Neural crest cell (in vitro differentiated cells): ENCODE results near the gene OSBPL6. TPM values are rescaled to one million over a fixed set of nuclear protein-coding genes. Genes with fewer than 3 reads are reported as not detected.

Experiments
- DNase-seq: peaks from one replicate; pipeline ENCODE4 v3.0.0; 2021; ENCODE audit warnings: low read depth, mixed read lengths, low spot score
- H3K27ac Mint-ChIP-seq: one replicate; pipeline ENCODE4 v1.8.0; 2021; ENCODE audit warnings: mild to moderate bottlenecking, mixed read lengths; ENCODE audit not compliant: unreplicated experiment
- H3K27me3 Mint-ChIP-seq: 2 replicates; pipeline ENCODE4 v1.8.0; 2021; ENCODE audit warnings: low read depth, mild to moderate bottlenecking, mixed read lengths
- H3K36me3 Mint-ChIP-seq: 2 replicates; pipeline ENCODE4 v1.8.0; 2021; ENCODE audit warnings: low read depth, mild to moderate bottlenecking, mixed read lengths
- H3K4me1 Mint-ChIP-seq: 2 replicates; pipeline ENCODE4 v1.8.0; 2021; ENCODE audit warnings: mixed read lengths
- H3K4me3 Mint-ChIP-seq: one replicate; pipeline ENCODE4 v1.8.0; 2021; ENCODE audit warnings: mild to moderate bottlenecking, mixed read lengths
- H3K9me3 Mint-ChIP-seq: 2 replicates; pipeline ENCODE4 v1.8.0; 2021; ENCODE audit warnings: mixed read lengths
- CTCF ChIP-seq: fragments of 200-600 bp; sonication (generic); conservative IDR thresholded peaks from 2 replicates; pipeline ENCODE4 v1.5.0; 2021; ENCODE audit warnings: antibody characterized with exemption, mild to moderate bottlenecking
- total RNA-seq: library from RNA; stranded (reverse); gene quantifications from 2 replicates; pipeline ENCODE4 v1.2.1, GENCODE V29; 2021

The OSBPL6 gene
- total RNA-seq, 1 donor from 2014 or later = 10.8 TPM

- Mint-ChIP-seq H3K27me3 (no peaks in the 10 kb centered on the region), H3K9me3 (no peaks in the 10 kb centered on the region), H3K36me3 (peaks cover 4% of the 10 kb centered on the region), H3K27ac (no peak overlapping the region), H3K4me3 (no peak overlapping the region), H3K4me1 (peaks cover 7% of the 10 kb centered on the region)
- TF ChIP-seq CTCF = no peak
- DNase-seq = no peak
Observed at GRCh38 chr2:178331474-178332432, 137.4 kb downstream of the OSBPL6 start.

GRCh38 chr2:178333851-178334250 is 139.5 kb downstream of the OSBPL6 start:
- H3K4me3 Mint-ChIP-seq = no peak overlapping the region

GRCh38 chr2:178335230-178335629 is 140.9 kb downstream of the OSBPL6 start:
- H3K27me3 Mint-ChIP-seq = no peaks in the 10 kb centered on the region
- no peaks in the 10 kb centered on the region for H3K9me3 Mint-ChIP-seq
- peaks cover 6% of the 10 kb centered on the region for H3K36me3 Mint-ChIP-seq
- no peak for DNase-seq
- no peak overlapping the region for H3K4me3 Mint-ChIP-seq
- no peak for TF ChIP-seq CTCF
- peaks cover 6% of the 10 kb centered on the region for H3K4me1 Mint-ChIP-seq
- H3K27ac Mint-ChIP-seq = no peak overlapping the region

More at GRCh38 chr2:178333851-178334250, 139.5 kb downstream of the OSBPL6 start:
- TF ChIP-seq CTCF = no peak
- Mint-ChIP-seq H3K27ac (no peak overlapping the region), H3K27me3 (no peaks in the 10 kb centered on the region), H3K36me3 (peaks cover 6% of the 10 kb centered on the region), H3K4me1 (peaks cover 7% of the 10 kb centered on the region), H3K9me3 (no peaks in the 10 kb centered on the region)
- no peak for DNase-seq

- Mint-ChIP-seq H3K4me3 (no peak overlapping the region), H3K27me3 (no peaks in the 10 kb centered on the region), H3K9me3 (no peaks in the 10 kb centered on the region), H3K27ac (no peak overlapping the region), H3K4me1 (no peaks in the 10 kb centered on the region), H3K36me3 (peaks cover 5% of the 10 kb centered on the region)
- TF ChIP-seq CTCF = no peak
- no peak for DNase-seq
Observed at GRCh38 chr2:178344121-178344520, 149.8 kb downstream of the OSBPL6 start.

- Mint-ChIP-seq H3K27ac (no peak overlapping the region), H3K27me3 (no peaks in the 10 kb centered on the region), H3K4me3 (no peak overlapping the region), H3K4me1 (no peaks in the 10 kb centered on the region), H3K36me3 (peaks cover 8% of the 10 kb centered on the region), H3K9me3 (no peaks in the 10 kb centered on the region)
- no peak for DNase-seq
- no peak for TF ChIP-seq CTCF
Observed at GRCh38 chr2:178345951-178346350, 151.6 kb downstream of the OSBPL6 start.
